Measurements from ENCODE around the gene BCAP31.

GRCh38 chrX:153709726-153710674, 14.2 kb downstream of the BCAP31 start:
- TF ChIP-seq CTCF (IDR thresholded peaks at IDR 0.05; ENCODE audit: insufficient read depth, low read length) (no peak), POLR2AphosphoS5 (IDR thresholded peaks at IDR 0.05; ENCODE audit: low read depth) (no peak)

All from HL-60 (cell line).